Vagina (tissue), 2 donors: ENCODE data around the gene OTOGL.
"Not testable (repeated sequence)": the region's sequence is repeated elsewhere in the genome, so short reads cannot be mapped to it uniquely, and the experiment has no call there.

ENCODE experiments used
- POLR2A ChIP-seq, 2 donors: fragments of 450-650 bp; IDR thresholded peaks; one replicate each; pipeline ENCODE4 v1.6.1; 2017; ENCODE audit warnings: antibody characterized with exemption in 2 of 2, mild to moderate bottlenecking in 2 of 2, moderate library complexity in 2 of 2
- POLR2AphosphoS5 ChIP-seq, 2 donors: sonication (generic); formaldehyde crosslinking; IDR thresholded peaks; one replicate each; pipeline ENCODE4 v1.9.0; 2017; ENCODE audit warnings: antibody characterized with exemption in 2 of 2, mild to moderate bottlenecking in 2 of 2, low read depth in 1 of 2; ENCODE audit not compliant: insufficient read depth in 1 of 2
- TF ChIP-seq, protein P1 (sequence below), 3 experiments: fragments of 450-650 bp in 2 of 3; fragments of 200-600 bp in 1 of 3; sonication (generic) in 1 of 3; IDR thresholded peaks; one replicate each; pipeline ENCODE4 v1.5.1; 2017 to 2019; ENCODE audit warnings: antibody characterized with exemption in 3 of 3, mild to moderate bottlenecking in 2 of 3, moderate library complexity in 2 of 3

DNA sequence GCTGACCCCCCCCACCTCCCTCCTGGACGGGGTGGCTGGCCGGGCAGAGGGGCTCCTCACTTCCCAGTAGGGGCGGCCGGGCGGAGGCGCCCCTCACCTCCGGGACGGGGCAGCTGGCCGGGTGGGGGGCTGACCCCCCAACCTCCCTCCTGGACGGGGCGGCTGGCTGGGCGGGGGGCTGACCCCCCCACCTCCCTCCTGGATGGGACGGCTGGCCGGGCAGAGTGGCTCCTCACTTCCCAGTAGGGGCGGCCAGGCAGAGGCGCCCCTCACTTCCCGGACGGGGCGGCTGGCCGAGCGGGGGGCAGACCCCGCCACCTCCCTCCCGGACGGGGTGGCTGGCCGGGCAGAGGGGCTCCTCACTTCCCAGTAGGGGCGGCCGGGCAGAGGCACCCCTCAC, 208.1 kb downstream of the OTOGL start:
- TF ChIP-seq, protein P1, sequence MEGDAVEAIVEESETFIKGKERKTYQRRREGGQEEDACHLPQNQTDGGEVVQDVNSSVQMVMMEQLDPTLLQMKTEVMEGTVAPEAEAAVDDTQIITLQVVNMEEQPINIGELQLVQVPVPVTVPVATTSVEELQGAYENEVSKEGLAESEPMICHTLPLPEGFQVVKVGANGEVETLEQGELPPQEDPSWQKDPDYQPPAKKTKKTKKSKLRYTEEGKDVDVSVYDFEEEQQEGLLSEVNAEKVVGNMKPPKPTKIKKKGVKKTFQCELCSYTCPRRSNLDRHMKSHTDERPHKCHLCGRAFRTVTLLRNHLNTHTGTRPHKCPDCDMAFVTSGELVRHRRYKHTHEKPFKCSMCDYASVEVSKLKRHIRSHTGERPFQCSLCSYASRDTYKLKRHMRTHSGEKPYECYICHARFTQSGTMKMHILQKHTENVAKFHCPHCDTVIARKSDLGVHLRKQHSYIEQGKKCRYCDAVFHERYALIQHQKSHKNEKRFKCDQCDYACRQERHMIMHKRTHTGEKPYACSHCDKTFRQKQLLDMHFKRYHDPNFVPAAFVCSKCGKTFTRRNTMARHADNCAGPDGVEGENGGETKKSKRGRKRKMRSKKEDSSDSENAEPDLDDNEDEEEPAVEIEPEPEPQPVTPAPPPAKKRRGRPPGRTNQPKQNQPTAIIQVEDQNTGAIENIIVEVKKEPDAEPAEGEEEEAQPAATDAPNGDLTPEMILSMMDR (IDR thresholded peaks at IDR 0.05) = not testable (repeated sequence)
- TF ChIP-seq POLR2AphosphoS5 (IDR thresholded peaks at IDR 0.05; ENCODE audit: insufficient read depth in 1 of 2, low read depth in 1 of 2); POLR2A (IDR thresholded peaks at IDR 0.05): not testable (repeated sequence)
